Caco-2 (cell line): ENCODE data around the gene RAB27B. TPM values are rescaled to one million over a fixed set of nuclear protein-coding genes. Genes with fewer than 3 reads are reported as not detected.

Experiments used
- BruUV-seq: library from RNA; stranded (reverse); fragments of 400-500 nt; replicated peaks from 2 replicates; lab custom pipeline; 2021; lab: Mats Ljungman, UMichigan
- CTCF ChIA-PET: fragments of 300-600 bp; sonication (Branson Sonifier 250); formaldehyde crosslinking; loops from one replicate; lab custom pipeline; 2022; ENCODE audit warnings: antibody characterized with exemption; lab: Charles Lee
- POLR2A ChIA-PET: fragments of 300-600 bp; sonication (Branson Sonifier 250); formaldehyde crosslinking; loops from one replicate; lab custom pipeline; 2022; ENCODE audit warnings: antibody characterized with exemption; lab: Charles Lee
- DNase-seq, 2 experiments: peaks; one replicate each; pipeline versions ENCODE4 v3.0.0 to v3.0.0-alpha.2; 2020 to 2022
- H3K27me3 ChIP-seq: replicated peaks from 2 replicates; pipeline ENCODE4 v1.6.0; 2011; ENCODE audit warnings: low read length; ENCODE audit not compliant: control insufficient read depth, insufficient read depth
- H3K36me3 ChIP-seq: 2 replicates; pipeline ENCODE4 v1.5.1; 2011; ENCODE audit warnings: low read length; ENCODE audit not compliant: control insufficient read depth, insufficient read depth
- H3K4me1 ChIP-seq: fragments of 250-450 bp; sonication (Bioruptor Pico); 2 replicates; pipeline ENCODE4 v1.5.1; 2020; ENCODE audit warnings: mild to moderate bottlenecking
- H3K4me3 ChIP-seq: 2 replicates; pipeline ENCODE4 v1.5.1; 2011; ENCODE audit warnings: low read depth, mild to moderate bottlenecking, control low read depth, low read length
- H3K9me3 ChIP-seq: fragments of 250-450 bp; sonication (Bioruptor Pico); 2 replicates; pipeline ENCODE4 v1.5.1; 2020; ENCODE audit warnings: mild to moderate bottlenecking, moderate library complexity
- H3K27ac Mint-ChIP-seq: one replicate; pipeline ENCODE4 v1.8.0; 2022; ENCODE audit warnings: mixed read lengths; ENCODE audit not compliant: unreplicated experiment
- H3K27me3 Mint-ChIP-seq: one replicate; pipeline ENCODE4 v1.8.0; 2022; ENCODE audit warnings: mixed read lengths; ENCODE audit not compliant: insufficient read depth, unreplicated experiment
- H3K36me3 Mint-ChIP-seq: one replicate; pipeline ENCODE4 v1.8.0; 2022; ENCODE audit warnings: mild to moderate bottlenecking, mixed read lengths; ENCODE audit not compliant: insufficient read depth, unreplicated experiment
- H3K4me1 Mint-ChIP-seq: one replicate; pipeline ENCODE4 v1.8.0; 2022; ENCODE audit warnings: low read depth, mixed read lengths; ENCODE audit not compliant: unreplicated experiment
- H3K4me3 Mint-ChIP-seq: one replicate; pipeline ENCODE4 v1.8.0; 2022; ENCODE audit warnings: mild to moderate bottlenecking, moderate library complexity, mixed read lengths; ENCODE audit not compliant: unreplicated experiment
- H3K9me3 Mint-ChIP-seq: one replicate; pipeline ENCODE4 v1.8.0; 2022; ENCODE audit warnings: mixed read lengths; ENCODE audit not compliant: unreplicated experiment
- intact Hi-C: fragments of 100-400 bp; cut with micrococcal nuclease; formaldehyde crosslinking; loops from one replicate; pipeline ENCODE4 v1.10.0; 2022; ENCODE audit not compliant: unreplicated experiment
- total RNA-seq: library from RNA; stranded (reverse); gene quantifications from 2 replicates; pipeline ENCODE4 v1.2.3, GENCODE V29; 2022
- TF ChIP-seq, protein P1 (sequence below), 2 experiments: fragments of 200-600 bp in 1 of 2; IDR thresholded peaks; 1 replicate in 1 of 2; 2 replicates in 1 of 2; pipeline versions ENCODE4 v1.5.1 to v1.8.0; 2011 to 2022; ENCODE audit warnings: antibody characterized with exemption in 1 of 2, control low read depth in 1 of 2, inconsistent platforms in 1 of 2, low read depth in 1 of 2, low read length in 1 of 2, mild to moderate bottlenecking in 1 of 2, moderate library complexity in 1 of 2; ENCODE audit not compliant: insufficient read depth in 1 of 2, severe bottlenecking in 1 of 2, unreplicated experiment in 1 of 2

Gene RAB27B
- total RNA-seq, 1 experiment from 2014 or later, result 0.32 TPM

DNA sequence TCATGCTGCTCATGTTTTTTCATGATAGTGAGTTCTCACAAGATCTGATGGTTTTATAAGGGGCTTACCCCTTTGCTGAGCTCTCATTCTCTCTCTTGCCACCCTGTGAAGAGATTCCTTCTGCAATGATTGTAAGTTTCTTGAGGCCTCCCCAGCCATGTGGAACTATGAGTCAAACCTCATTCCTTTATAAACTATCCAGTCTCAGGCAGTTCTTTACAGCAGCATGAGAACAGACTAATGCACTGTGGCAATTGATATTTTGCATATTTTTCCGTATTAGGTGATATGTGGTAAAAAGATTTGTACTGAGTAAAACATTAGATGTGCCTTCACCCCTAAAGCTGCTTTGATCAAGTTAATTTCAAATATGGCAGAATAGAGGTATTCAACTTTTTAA, 48.8 kb downstream of the RAB27B start:
- POLR2A ChIA-PET, result no interaction called here
- H3K27ac Mint-ChIP-seq, result no peak overlapping the region
- no peak for DNase-seq
- TF ChIP-seq, protein P1, sequence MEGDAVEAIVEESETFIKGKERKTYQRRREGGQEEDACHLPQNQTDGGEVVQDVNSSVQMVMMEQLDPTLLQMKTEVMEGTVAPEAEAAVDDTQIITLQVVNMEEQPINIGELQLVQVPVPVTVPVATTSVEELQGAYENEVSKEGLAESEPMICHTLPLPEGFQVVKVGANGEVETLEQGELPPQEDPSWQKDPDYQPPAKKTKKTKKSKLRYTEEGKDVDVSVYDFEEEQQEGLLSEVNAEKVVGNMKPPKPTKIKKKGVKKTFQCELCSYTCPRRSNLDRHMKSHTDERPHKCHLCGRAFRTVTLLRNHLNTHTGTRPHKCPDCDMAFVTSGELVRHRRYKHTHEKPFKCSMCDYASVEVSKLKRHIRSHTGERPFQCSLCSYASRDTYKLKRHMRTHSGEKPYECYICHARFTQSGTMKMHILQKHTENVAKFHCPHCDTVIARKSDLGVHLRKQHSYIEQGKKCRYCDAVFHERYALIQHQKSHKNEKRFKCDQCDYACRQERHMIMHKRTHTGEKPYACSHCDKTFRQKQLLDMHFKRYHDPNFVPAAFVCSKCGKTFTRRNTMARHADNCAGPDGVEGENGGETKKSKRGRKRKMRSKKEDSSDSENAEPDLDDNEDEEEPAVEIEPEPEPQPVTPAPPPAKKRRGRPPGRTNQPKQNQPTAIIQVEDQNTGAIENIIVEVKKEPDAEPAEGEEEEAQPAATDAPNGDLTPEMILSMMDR (IDR thresholded peaks at IDR 0.05; ENCODE audit: insufficient read depth in 1 of 2, low read depth in 1 of 2, low read length in 1 of 2, severe bottlenecking in 1 of 2, unreplicated experiment in 1 of 2), result no peak
- intact Hi-C loops, result no loop called here
- H3K9me3 Mint-ChIP-seq, result no peaks in the 10 kb centered on the region
- Histone ChIP-seq H3K36me3 (no peaks in the 10 kb centered on the region), H3K9me3 (no peaks in the 10 kb centered on the region), H3K4me3 (no peak overlapping the region), H3K4me1 (no peaks in the 10 kb centered on the region), H3K27me3 (no peaks in the 10 kb centered on the region)
- no peaks in the 10 kb centered on the region for H3K36me3 Mint-ChIP-seq
- H3K4me3 Mint-ChIP-seq, result no peak overlapping the region
- H3K4me1 Mint-ChIP-seq, result no peaks in the 10 kb centered on the region
- CTCF ChIA-PET, result no interaction called here
- no TSS peak for BruUV-seq
- H3K27me3 Mint-ChIP-seq, result no peaks in the 10 kb centered on the region

- TF ChIP-seq, protein P1 (IDR thresholded peaks at IDR 0.05; ENCODE audit: insufficient read depth in 1 of 2, low read depth in 1 of 2, low read length in 1 of 2, severe bottlenecking in 1 of 2, unreplicated experiment in 1 of 2), result no peak
- DNase-seq, result no peak
- Mint-ChIP-seq H3K36me3 (no peaks in the 10 kb centered on the region), H3K27ac (no peak overlapping the region), H3K9me3 (peaks cover 10% of the 10 kb centered on the region), H3K4me1 (no peaks in the 10 kb centered on the region), H3K27me3 (no peaks in the 10 kb centered on the region), H3K4me3 (no peak overlapping the region)
- Histone ChIP-seq H3K9me3 (no peaks in the 10 kb centered on the region), H3K4me1 (no peaks in the 10 kb centered on the region), H3K36me3 (no peaks in the 10 kb centered on the region), H3K4me3 (no peak overlapping the region), H3K27me3 (no peaks in the 10 kb centered on the region)
- CTCF ChIA-PET, result no interaction called here
- intact Hi-C loops, result no loop called here
- POLR2A ChIA-PET, result no interaction called here
- BruUV-seq, result no TSS peak
These were observed 49.9 kb downstream of the RAB27B start for GRCh38 chr18:54878159-54878622.

DNA sequence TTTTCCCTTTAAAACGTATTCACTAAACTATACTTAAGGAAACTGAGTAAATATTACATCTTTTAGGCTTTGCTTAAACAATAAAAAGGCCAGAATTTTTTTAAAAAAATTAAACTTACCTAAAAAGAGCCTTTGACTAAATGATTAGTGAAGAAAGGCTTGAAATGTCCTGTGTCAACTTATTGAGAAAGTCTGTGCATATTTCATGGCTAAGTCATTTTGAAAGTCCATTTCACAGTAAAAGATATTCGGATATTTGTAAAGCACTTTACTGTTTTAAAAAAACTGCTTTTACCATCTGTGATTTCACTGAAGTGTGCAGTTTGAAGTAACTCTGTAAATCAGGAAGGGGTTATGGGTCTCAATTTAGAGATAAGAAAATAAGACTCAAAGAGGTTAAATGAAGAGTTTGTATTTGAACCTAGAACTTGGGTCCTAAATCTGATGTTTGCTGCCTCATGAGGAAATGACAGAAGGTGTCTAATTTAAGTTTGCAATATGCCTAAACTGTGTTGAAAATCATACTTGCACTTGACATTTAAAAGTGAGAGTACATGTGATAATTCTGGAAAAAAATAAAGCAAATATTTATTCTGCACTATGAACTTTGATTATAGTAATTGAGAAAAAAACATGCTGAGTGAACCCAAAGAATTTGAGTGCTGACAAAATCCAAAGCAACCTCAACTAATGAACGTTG, 50.5 kb downstream of the RAB27B start:
- TF ChIP-seq, protein P1 (IDR thresholded peaks at IDR 0.05; ENCODE audit: insufficient read depth in 1 of 2, low read depth in 1 of 2, low read length in 1 of 2, severe bottlenecking in 1 of 2, unreplicated experiment in 1 of 2), result no peak
- BruUV-seq, result no TSS peak
- ChIA-PET POLR2A (no interaction called here), CTCF (no interaction called here)
- no peaks in the 10 kb centered on the region for H3K4me1 Mint-ChIP-seq
- no peaks in the 10 kb centered on the region for H3K36me3 Mint-ChIP-seq
- intact Hi-C loops, result no loop called here
- Histone ChIP-seq H3K36me3 (no peaks in the 10 kb centered on the region), H3K27me3 (no peaks in the 10 kb centered on the region), H3K4me1 (no peaks in the 10 kb centered on the region), H3K9me3 (no peaks in the 10 kb centered on the region), H3K4me3 (no peak overlapping the region)
- H3K9me3 Mint-ChIP-seq, result peaks cover 11% of the 10 kb centered on the region
- H3K27me3 Mint-ChIP-seq, result no peaks in the 10 kb centered on the region
- DNase-seq, result no peak
- H3K27ac Mint-ChIP-seq, result no peak overlapping the region
- H3K4me3 Mint-ChIP-seq, result no peak overlapping the region
